Trophoblast cell (in vitro differentiated cells and primary cell): ENCODE measurements around the gene ITGA5.

Experiments used
- DNase-seq, 2 donors: peaks; one replicate each; pipeline ENCODE4 v3.0.0-alpha.2; 2016
- H2AFZ ChIP-seq: 2 replicates; pipeline ENCODE4 v1.6.1; 2013; ENCODE audit warnings: low read length, moderate library complexity, mild to moderate bottlenecking; ENCODE audit not compliant: insufficient read depth, poor library complexity
- H2AK5ac ChIP-seq: 2 replicates; pipeline ENCODE4 v1.6.1; 2013; ENCODE audit warnings: mild to moderate bottlenecking, low read length
- H2BK120ac ChIP-seq: 2 replicates; pipeline ENCODE4 v1.6.1; 2013; ENCODE audit warnings: low read length, mild to moderate bottlenecking, moderate library complexity; ENCODE audit not compliant: insufficient read depth, poor library complexity
- H2BK12ac ChIP-seq: 2 replicates; pipeline ENCODE4 v1.6.1; 2013; ENCODE audit warnings: mild to moderate bottlenecking, low read length, moderate library complexity
- H2BK5ac ChIP-seq: 2 replicates; pipeline ENCODE4 v1.6.1; 2013; ENCODE audit warnings: low read length, low read depth, moderate library complexity, mild to moderate bottlenecking; ENCODE audit not compliant: poor library complexity
- H3K14ac ChIP-seq: 2 replicates; pipeline ENCODE4 v1.6.1; 2013; ENCODE audit warnings: mild to moderate bottlenecking, low read length
- H3K18ac ChIP-seq: 2 replicates; pipeline ENCODE4 v1.6.1; 2013; ENCODE audit warnings: mild to moderate bottlenecking, low read length
- H3K23ac ChIP-seq: 2 replicates; pipeline ENCODE4 v1.6.1; 2013; ENCODE audit warnings: low read length
- H3K27ac ChIP-seq: 2 replicates; pipeline ENCODE4 v1.5.1; 2013; ENCODE audit warnings: low read depth, mild to moderate bottlenecking, inconsistent platforms, low read length, moderate library complexity
- H3K27me3 ChIP-seq: 2 replicates; pipeline ENCODE4 v1.6.1; 2013; ENCODE audit warnings: inconsistent platforms, mild to moderate bottlenecking, low read length, moderate library complexity; ENCODE audit not compliant: insufficient read depth
- H3K36me3 ChIP-seq, 2 experiments: 1 replicate in 1 of 2; 2 replicates in 1 of 2; pipeline ENCODE4 v1.6.1; 2013; ENCODE audit warnings: low read length in 2 of 2, mild to moderate bottlenecking in 2 of 2, moderate library complexity in 1 of 2; ENCODE audit not compliant: insufficient read depth in 2 of 2, control insufficient read depth in 1 of 2
- H3K4ac ChIP-seq: 2 replicates; pipeline ENCODE4 v1.6.1; 2013; ENCODE audit warnings: low read depth, mild to moderate bottlenecking, low read length, moderate library complexity
- H3K4me1 ChIP-seq, 2 experiments: 1 replicate in 1 of 2; 2 replicates in 1 of 2; pipeline ENCODE4 v1.6.1; 2013; ENCODE audit warnings: low read length in 2 of 2, mild to moderate bottlenecking in 2 of 2, moderate library complexity in 1 of 2; ENCODE audit not compliant: insufficient read depth in 2 of 2, control insufficient read depth in 1 of 2
- H3K4me2 ChIP-seq: 2 replicates; pipeline ENCODE4 v1.6.1; 2013; ENCODE audit warnings: inconsistent platforms, mild to moderate bottlenecking, low read length, moderate library complexity
- H3K4me3 ChIP-seq: 2 replicates; pipeline ENCODE4 v1.5.1; 2013; ENCODE audit warnings: mild to moderate bottlenecking, low read depth, low read length, inconsistent platforms
- H3K79me1 ChIP-seq: one replicate; pipeline ENCODE4 v1.6.1; 2013; ENCODE audit warnings: low read length
- H3K79me2 ChIP-seq: 2 replicates; pipeline ENCODE4 v1.6.1; 2013; ENCODE audit warnings: low read length, mild to moderate bottlenecking; ENCODE audit not compliant: control insufficient read depth, insufficient read depth, poor library complexity
- H3K9ac ChIP-seq: 2 replicates; pipeline ENCODE4 v1.6.1; 2013; ENCODE audit warnings: mild to moderate bottlenecking, low read length
- H3K9me3 ChIP-seq: 2 replicates; pipeline ENCODE4 v1.6.1; 2013; ENCODE audit warnings: low read depth, mild to moderate bottlenecking, control low read depth, inconsistent platforms, low read length; ENCODE audit not compliant: insufficient read depth
- H4K12ac ChIP-seq: 2 replicates; pipeline ENCODE4 v1.6.1; 2013; ENCODE audit warnings: low read depth, mild to moderate bottlenecking, low read length, moderate library complexity
- H4K8ac ChIP-seq: 2 replicates; pipeline ENCODE4 v1.6.1; 2013; ENCODE audit warnings: low read depth, mild to moderate bottlenecking, low read length, moderate library complexity
- H4K91ac ChIP-seq: one replicate; pipeline ENCODE4 v1.6.1; 2013; ENCODE audit warnings: low read depth, mild to moderate bottlenecking, low read length, moderate library complexity
- WGBS: extraction: QIAGEN DNeasy Blood & Tissue Kit; methylation state at CpG from one replicate; pipeline ENCODE4 v1.1.7; 2013; ENCODE audit warnings: missing lambda C conversion rate; ENCODE audit not compliant: insufficient read length, insufficient coverage; ENCODE audit errors: extremely low coverage; 5-methylcytosine and 5-hydroxymethylcytosine counted together

Gene ITGA5

GRCh38 chr12:54437697-54438096, 18.6 kb upstream of the ITGA5 start:
- no peaks in the 10 kb centered on the region for H3K36me3 ChIP-seq
- H2BK12ac ChIP-seq, result no peak overlapping the region
- no peak overlapping the region for H2AK5ac ChIP-seq
- H3K9me3 ChIP-seq, result no peaks in the 10 kb centered on the region
- H3K27ac ChIP-seq, result no peak overlapping the region
- no peaks in the 10 kb centered on the region for H3K4me1 ChIP-seq
- H3K14ac ChIP-seq, result no peak overlapping the region
- H4K12ac ChIP-seq, result no peak overlapping the region
- H3K79me2 ChIP-seq, result no peaks in the 10 kb centered on the region
- H2BK120ac ChIP-seq, result no peak overlapping the region
- no peak overlapping the region for H3K4me2 ChIP-seq
- DNase-seq, result no peak
- H3K27me3 ChIP-seq, result no peaks in the 10 kb centered on the region
- H2AFZ ChIP-seq, result no peak overlapping the region
- H3K9ac ChIP-seq, result no peak overlapping the region
- no peaks in the 10 kb centered on the region for H3K79me1 ChIP-seq
- H3K18ac ChIP-seq, result no peak overlapping the region
- WGBS, result no CpG with 5 or more reads among the region's 3 CpGs
- no peak overlapping the region for H2BK5ac ChIP-seq
- no peak overlapping the region for H3K23ac ChIP-seq
- no peak overlapping the region for H4K8ac ChIP-seq
- no peak overlapping the region for H3K4ac ChIP-seq
- no peak overlapping the region for H4K91ac ChIP-seq
- H3K4me3 ChIP-seq, result no peak overlapping the region

- no peak overlapping the region for H2BK5ac ChIP-seq
- H3K79me1 ChIP-seq, result no peaks in the 10 kb centered on the region
- H3K4me3 ChIP-seq, result no peak overlapping the region
- H3K4me1 ChIP-seq, result peaks cover 2 to 3% of the 10 kb centered on the region in 2 experiments
- H3K27ac ChIP-seq, result no peak overlapping the region
- no peaks in the 10 kb centered on the region for H3K9me3 ChIP-seq
- no peak overlapping the region for H2AFZ ChIP-seq
- no peak overlapping the region for H3K4me2 ChIP-seq
- no peak overlapping the region for H3K23ac ChIP-seq
- no peaks in the 10 kb centered on the region for H3K79me2 ChIP-seq
- no peak overlapping the region for H2BK12ac ChIP-seq
- no peak overlapping the region for H3K9ac ChIP-seq
- H2AK5ac ChIP-seq, result no peak overlapping the region
- H2BK120ac ChIP-seq, result no peak overlapping the region
- DNase-seq, result no peak
- no peak overlapping the region for H4K91ac ChIP-seq
- H4K8ac ChIP-seq, result no peak overlapping the region
- no peaks in the 10 kb centered on the region for H3K27me3 ChIP-seq
- H4K12ac ChIP-seq, result no peak overlapping the region
- no peaks in the 10 kb centered on the region for H3K36me3 ChIP-seq
- H3K4ac ChIP-seq, result no peak overlapping the region
- no peak overlapping the region for H3K18ac ChIP-seq
- no peak overlapping the region for H3K14ac ChIP-seq
Measured at GRCh38 chr12:54437243-54437642, 18.2 kb upstream of the ITGA5 start.

- WGBS, result no CpG with 5 or more reads among the region's 4 CpGs
- Histone ChIP-seq H3K79me1 (no peaks in the 10 kb centered on the region), H3K36me3 (no peaks in the 10 kb centered on the region), H2BK5ac (no peak overlapping the region), H3K9ac (no peak overlapping the region), H3K79me2 (no peaks in the 10 kb centered on the region), H3K4ac (no peak overlapping the region), H2BK120ac (no peak overlapping the region), H3K4me3 (no peak overlapping the region), H3K27ac (no peak overlapping the region), H4K12ac (no peak overlapping the region), H3K27me3 (no peaks in the 10 kb centered on the region), H2AFZ (no peak overlapping the region), H4K8ac (no peak overlapping the region), H3K18ac (no peak overlapping the region), H2BK12ac (no peak overlapping the region), H4K91ac (no peak overlapping the region), H3K9me3 (no peaks in the 10 kb centered on the region), H3K23ac (no peak overlapping the region), H3K14ac (no peak overlapping the region), H3K4me2 (no peak overlapping the region), H3K4me1 (peaks cover 7 to 8% of the 10 kb centered on the region in 2 experiments), H2AK5ac (no peak overlapping the region)
- DNase-seq, result no peak
Measured at GRCh38 chr12:54432815-54433164, 13.7 kb upstream of the ITGA5 start.

- no peaks in the 10 kb centered on the region for H3K79me2 ChIP-seq
- H2BK5ac ChIP-seq, result no peak overlapping the region
- H3K36me3 ChIP-seq, result no peaks in the 10 kb centered on the region
- no peak overlapping the region for H3K14ac ChIP-seq
- peak; percentile 99 for DNase-seq
- H4K8ac ChIP-seq, result no peak overlapping the region
- no peak overlapping the region for H3K4ac ChIP-seq
- H2AFZ ChIP-seq, result no peak overlapping the region
- no peak overlapping the region for H2BK12ac ChIP-seq
- H3K4me1 ChIP-seq, result peaks cover 7 to 8% of the 10 kb centered on the region in 2 experiments
- H2BK120ac ChIP-seq, result no peak overlapping the region
- no peaks in the 10 kb centered on the region for H3K9me3 ChIP-seq
- H3K27ac ChIP-seq, result no peak overlapping the region
- H3K27me3 ChIP-seq, result no peaks in the 10 kb centered on the region
- H3K4me3 ChIP-seq, result no peak overlapping the region
- H3K18ac ChIP-seq, result no peak overlapping the region
- H3K79me1 ChIP-seq, result no peaks in the 10 kb centered on the region
- no peak overlapping the region for H3K23ac ChIP-seq
- H4K91ac ChIP-seq, result no peak overlapping the region
- no CpG with 5 or more reads among the region's 9 CpGs for WGBS
- H4K12ac ChIP-seq, result no peak overlapping the region
- no peak overlapping the region for H2AK5ac ChIP-seq
- H3K4me2 ChIP-seq, result no peak overlapping the region
- H3K9ac ChIP-seq, result no peak overlapping the region
Measured at GRCh38 chr12:54431911-54432814, 13.1 kb upstream of the ITGA5 start.
